Astrocyte (in vitro differentiated cells and primary cell): ENCODE data around the gene U2AF1L4. TPM values are rescaled to one million over a fixed set of nuclear protein-coding genes. Genes with fewer than 3 reads are reported as not detected.

Experiments used
- DNase-seq: peaks from one replicate; pipeline ENCODE4 v3.0.0-alpha.2; 2010; ENCODE audit warnings: low read depth
- FAIRE-seq: peaks from 2 replicates; lab custom pipeline; 2011; peaks lifted over from hg19 to GRCh38; lab: Jason Lieb, UNC
- H2AFZ ChIP-seq: 2 replicates; pipeline ENCODE4 v1.6.0; 2012; ENCODE audit warnings: low read depth, low read length, inconsistent platforms
- H3K27ac ChIP-seq: 2 replicates; pipeline ENCODE4 v1.5.1; 2011; ENCODE audit warnings: low read depth, low read length, inconsistent platforms
- H3K27me3 ChIP-seq: 2 replicates; pipeline ENCODE4 v1.6.0; 2011; ENCODE audit warnings: low read length, inconsistent platforms; ENCODE audit not compliant: insufficient read depth
- H3K36me3 ChIP-seq: 2 replicates; pipeline ENCODE4 v1.5.1; 2011; ENCODE audit warnings: low read length, inconsistent platforms; ENCODE audit not compliant: insufficient read depth
- H3K4me1 ChIP-seq: 2 replicates; pipeline ENCODE4 v1.5.1; 2011; ENCODE audit warnings: low read length, inconsistent platforms; ENCODE audit not compliant: insufficient read depth
- H3K4me2 ChIP-seq: 2 replicates; pipeline ENCODE4 v1.6.0; 2012; ENCODE audit warnings: low read length, inconsistent platforms
- H3K4me3 ChIP-seq: 2 replicates; pipeline ENCODE4 v1.5.1; 2011; ENCODE audit warnings: low read depth, mild to moderate bottlenecking, low read length, inconsistent platforms; ENCODE audit not compliant: insufficient read depth
- H3K79me2 ChIP-seq: 2 replicates; pipeline ENCODE4 v1.6.0; 2012; ENCODE audit warnings: mild to moderate bottlenecking, low read length, inconsistent platforms; ENCODE audit not compliant: insufficient read depth
- H3K9ac ChIP-seq: 2 replicates; pipeline ENCODE4 v1.6.0; 2012; ENCODE audit warnings: mild to moderate bottlenecking, low read length, inconsistent platforms
- H3K9me3 ChIP-seq: 2 replicates; pipeline ENCODE4 v1.5.1; 2012; ENCODE audit warnings: low read depth, mild to moderate bottlenecking, low read length, inconsistent platforms; ENCODE audit not compliant: insufficient read depth
- H4K20me1 ChIP-seq: 2 replicates; pipeline ENCODE4 v1.6.0; 2012; ENCODE audit warnings: low read length, inconsistent platforms; ENCODE audit not compliant: insufficient read depth
- H3K27ac Mint-ChIP-seq: one replicate; pipeline ENCODE4 v1.8.0; 2021; ENCODE audit warnings: mild to moderate bottlenecking, mixed read lengths; ENCODE audit not compliant: unreplicated experiment
- H3K27me3 Mint-ChIP-seq: one replicate; pipeline ENCODE4 v1.8.0; 2021; ENCODE audit warnings: low read depth, mixed read lengths; ENCODE audit not compliant: unreplicated experiment
- H3K36me3 Mint-ChIP-seq: one replicate; pipeline ENCODE4 v1.8.0; 2021; ENCODE audit warnings: low read depth, mixed read lengths; ENCODE audit not compliant: unreplicated experiment
- H3K4me1 Mint-ChIP-seq: one replicate; pipeline ENCODE4 v1.8.0; 2021; ENCODE audit warnings: low read depth, mixed read lengths; ENCODE audit not compliant: unreplicated experiment
- H3K4me3 Mint-ChIP-seq: one replicate; pipeline ENCODE4 v1.8.0; 2021; ENCODE audit warnings: mild to moderate bottlenecking, moderate library complexity, mixed read lengths; ENCODE audit not compliant: unreplicated experiment
- H3K9me3 Mint-ChIP-seq: one replicate; pipeline ENCODE4 v1.8.0; 2021; ENCODE audit warnings: mild to moderate bottlenecking, mixed read lengths; ENCODE audit not compliant: unreplicated experiment
- CTCF ChIP-seq: IDR thresholded peaks from 2 replicates; pipeline ENCODE4 v1.5.1; 2011; ENCODE audit warnings: low read depth, mild to moderate bottlenecking, inconsistent platforms, low read length, moderate library complexity; ENCODE audit not compliant: insufficient read depth
- EZH2 ChIP-seq: IDR thresholded peaks from 2 replicates; pipeline ENCODE4 v1.6.1; 2012; ENCODE audit warnings: mild to moderate bottlenecking, low read length, inconsistent platforms; ENCODE audit not compliant: insufficient read depth
- total RNA-seq: library from RNA; stranded (reverse); gene quantifications from 2 replicates; pipeline ENCODE4 v1.2.1, GENCODE V29; 2021

U2AF1L4 gene
- total RNA-seq, 1 donor from 2014 or later: 15.7 TPM

DNA sequence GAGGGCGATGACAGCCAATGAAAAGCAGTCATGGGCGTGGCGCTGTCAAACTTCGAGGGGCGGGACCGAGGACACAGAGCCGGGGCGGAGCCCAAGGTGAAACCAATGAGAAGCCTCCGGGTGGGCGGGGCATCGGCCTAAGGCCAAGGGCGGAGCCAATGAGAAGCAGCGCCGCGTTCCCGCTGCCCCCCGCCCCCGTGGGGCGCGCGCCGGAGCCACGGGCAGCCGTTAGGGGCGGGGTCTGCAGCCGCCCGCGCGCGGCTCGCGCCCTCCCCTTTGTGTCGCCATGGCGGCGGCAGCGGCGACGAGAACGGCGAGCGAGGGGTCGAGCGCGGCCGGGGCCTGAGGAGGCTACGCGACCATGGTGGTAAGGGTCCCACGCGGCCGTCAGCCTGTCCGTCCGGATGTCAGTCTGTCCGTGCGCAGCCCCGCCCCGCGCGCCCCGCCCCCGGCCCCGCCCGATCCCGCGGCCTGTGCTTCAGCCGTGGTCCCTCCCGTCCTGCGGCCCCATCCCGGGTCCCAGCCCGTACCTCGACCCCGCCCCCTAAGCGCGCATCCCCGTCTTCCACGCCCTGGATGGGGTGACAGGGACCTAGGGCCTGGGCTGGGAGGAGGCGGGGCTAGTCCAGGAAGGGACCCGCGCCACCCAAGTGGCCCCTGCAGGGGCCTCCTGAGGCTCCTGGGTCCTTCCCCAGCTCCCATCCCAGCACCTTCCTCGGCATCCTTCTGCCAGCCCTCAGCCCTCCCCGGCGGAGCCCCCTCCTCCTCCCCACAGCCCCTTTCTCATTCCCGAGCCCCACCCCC, 30.3 kb upstream of the U2AF1L4 start, which contains the start of gene ARHGAP33:
Gene ARHGAP33 (plus strand): TSS at position 267 of the 804 bp plus-strand sequence. CDS start 95 bp downstream, at position 362.
- H3K9me3 ChIP-seq: no peaks in the 10 kb centered on the region
- H3K9ac ChIP-seq: peak within 1 kb of the TSS; percentile 76
- peak within 1 kb of the TSS; percentile 61 for H3K4me3 ChIP-seq
- DNase-seq (peak; percentile 80), FAIRE-seq (no peak)
- peaks cover 5% of the 10 kb centered on the region for H3K79me2 ChIP-seq
- TF ChIP-seq EZH2 (no peak), CTCF (no peak)
- Mint-ChIP-seq H3K4me3 (peak within 1 kb of the TSS; percentile 84), H3K27me3 (peaks cover 20% of the 10 kb centered on the region), H3K4me1 (peaks cover 7% of the 10 kb centered on the region), H3K9me3 (peaks cover 4% of the 10 kb centered on the region), H3K36me3 (no peaks in the 10 kb centered on the region), H3K27ac (peak within 1 kb of the TSS; percentile 88)
- H2AFZ ChIP-seq: peak within 1 kb of the TSS; percentile 75
- H3K36me3 ChIP-seq: no peaks in the 10 kb centered on the region
- H3K4me2 ChIP-seq: peak within 1 kb of the TSS; percentile 93
- H3K27ac ChIP-seq: no peak within 1 kb of the TSS
- peaks cover 13% of the 10 kb centered on the region for H3K4me1 ChIP-seq
- no peaks in the 10 kb centered on the region for H3K27me3 ChIP-seq
- H4K20me1 ChIP-seq: peaks cover 9% of the 10 kb centered on the region

DNA sequence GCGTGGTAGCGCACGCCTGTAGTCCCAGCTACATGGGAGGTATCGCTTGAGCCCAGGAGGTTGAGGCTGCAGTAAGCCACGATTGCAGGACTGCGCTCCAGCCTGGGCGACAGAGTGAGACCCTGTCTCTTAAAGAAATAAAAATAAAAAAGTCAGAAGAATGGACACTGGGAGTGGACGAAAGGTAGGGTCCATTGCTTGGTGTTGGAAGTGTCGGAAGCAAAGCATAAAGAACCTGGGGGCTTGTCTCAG, 29.8 kb upstream of the U2AF1L4 start:
- FAIRE-seq (no peak), DNase-seq (no peak)
- Mint-ChIP-seq H3K9me3 (peaks cover 4% of the 10 kb centered on the region), H3K27me3 (peaks cover 19% of the 10 kb centered on the region), H3K27ac (peak overlapping the region; percentile 88), H3K36me3 (no peaks in the 10 kb centered on the region), H3K4me1 (peaks cover 7% of the 10 kb centered on the region), H3K4me3 (peak overlapping the region; percentile 84)
- Histone ChIP-seq H3K4me3 (peak overlapping the region; percentile 61), H3K79me2 (peaks cover 5% of the 10 kb centered on the region), H2AFZ (peak overlapping the region; percentile 23), H3K36me3 (no peaks in the 10 kb centered on the region), H3K4me2 (peak overlapping the region; percentile 93), H3K27ac (no peak overlapping the region), H3K9ac (no peak overlapping the region), H3K9me3 (no peaks in the 10 kb centered on the region), H4K20me1 (peaks cover 9% of the 10 kb centered on the region), H3K27me3 (no peaks in the 10 kb centered on the region), H3K4me1 (peaks cover 13% of the 10 kb centered on the region)
- TF ChIP-seq CTCF (no peak), EZH2 (no peak)
